Gastroesophageal sphincter (tissue), 3 donors: ENCODE measurements around the gene HPCAL1.

Source experiments
- CTCF ChIP-seq, 4 experiments: fragments of 200-600 bp in 2 of 4; fragments of 450-650 bp in 2 of 4; sonication (generic) in 1 of 4; IDR thresholded peaks; one replicate each; pipeline ENCODE4 v1.5.1; 2017 to 2019; ENCODE audit warnings: antibody characterized with exemption in 4 of 4, mild to moderate bottlenecking in 2 of 4, moderate library complexity in 2 of 4
- POLR2A ChIP-seq, 2 donors: fragments of 450-650 bp; IDR thresholded peaks; one replicate each; pipeline ENCODE4 v1.6.1; 2017; ENCODE audit warnings: antibody characterized with exemption in 2 of 2, mild to moderate bottlenecking in 2 of 2, moderate library complexity in 1 of 2

- TF ChIP-seq POLR2A (IDR thresholded peaks at IDR 0.05) = no peak
- no peak for TF ChIP-seq CTCF (IDR thresholded peaks at IDR 0.05)
Measured at GRCh38 chr2:10424916-10425505, 122.3 kb downstream of the HPCAL1 start.
